GM12891 (cell line): ENCODE data around the gene PPP1R26.

Experiments
- DNase-seq: peaks from one replicate; pipeline ENCODE4 v3.0.0; 2011; ENCODE audit warnings: low spot score; ENCODE audit not compliant: insufficient read length
- FAIRE-seq: peaks from 2 replicates; lab custom pipeline; 2011; peaks lifted over from hg19 to GRCh38; lab: Jason Lieb, UNC
- PAX5 ChIP-seq: IDR thresholded peaks from 2 replicates; pipeline ENCODE4 v1.6.1; 2011; ENCODE audit warnings: low read length, moderate library complexity, mild to moderate bottlenecking; ENCODE audit not compliant: insufficient read depth, severe bottlenecking
- POLR2A ChIP-seq: IDR thresholded peaks from 2 replicates; pipeline ENCODE4 v1.6.1; 2011; ENCODE audit warnings: low read depth, low read length, control low read depth
- POLR2AphosphoS5 ChIP-seq: IDR thresholded peaks from 2 replicates; pipeline ENCODE4 v1.6.1; 2011; ENCODE audit warnings: low read depth, low read length, control low read depth
- POU2F2 ChIP-seq: IDR thresholded peaks from 2 replicates; pipeline ENCODE4 v1.6.1; 2011; ENCODE audit warnings: low read depth, mild to moderate bottlenecking, control low read depth, low read length, moderate library complexity
- SPI1 ChIP-seq: IDR thresholded peaks from 2 replicates; pipeline ENCODE4 v1.6.1; 2011; ENCODE audit warnings: low read depth, low read length, control low read depth
- TAF1 ChIP-seq: IDR thresholded peaks from 2 replicates; pipeline ENCODE4 v1.6.1; 2011; ENCODE audit warnings: low read depth, low read length, control low read depth

The PPP1R26 gene

DNA sequence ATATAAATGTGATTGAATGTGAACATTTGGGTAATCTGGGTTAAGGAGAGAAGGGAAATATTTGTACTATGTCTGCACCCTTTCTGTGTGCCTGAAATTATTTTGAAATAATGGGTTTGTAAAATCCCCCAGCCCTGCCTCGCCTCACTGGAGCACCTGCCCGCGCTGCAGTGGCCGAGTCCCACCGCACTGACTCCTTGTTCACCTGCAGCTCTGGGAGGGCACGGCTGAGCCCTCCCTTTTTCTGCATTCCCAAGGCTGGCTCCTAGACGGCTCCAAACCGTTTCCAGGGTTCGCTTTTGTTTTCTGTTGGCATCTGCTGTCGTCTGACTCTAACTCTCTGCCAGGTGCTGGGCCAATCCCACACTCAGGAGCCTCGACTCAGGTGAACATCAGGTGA is 17.6 kb upstream of the PPP1R26 start:
- DNase-seq (no peak), FAIRE-seq (no peak)
- no peak for TF ChIP-seq POLR2A
- no peak for TF ChIP-seq POLR2AphosphoS5
- TF ChIP-seq SPI1 = no peak
- no peak for TF ChIP-seq POU2F2
- TF ChIP-seq PAX5 = no peak

DNA sequence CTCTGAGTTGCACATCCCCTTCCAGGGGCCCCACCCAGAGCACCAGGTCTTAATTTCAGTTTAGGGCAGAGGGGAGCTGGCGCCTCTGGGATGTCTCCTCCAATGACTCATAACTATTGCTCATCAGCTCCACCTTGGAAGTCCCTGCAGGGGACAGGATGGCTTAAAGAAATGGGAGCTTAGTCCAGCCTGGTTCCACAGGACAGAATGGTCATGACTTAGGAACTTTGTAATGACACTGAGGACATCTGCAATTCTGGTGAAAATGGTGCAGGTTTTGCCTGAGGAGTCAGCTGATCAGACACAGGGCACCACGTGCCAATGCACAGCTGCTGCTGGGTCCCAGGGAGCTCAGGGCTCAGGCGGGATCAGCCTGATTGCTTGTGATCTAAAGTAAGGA is 16.4 kb upstream of the PPP1R26 start:
- TF ChIP-seq POLR2AphosphoS5 (no peak), TAF1 (no peak)
- FAIRE-seq = no peak
- DNase-seq = no peak

DNA sequence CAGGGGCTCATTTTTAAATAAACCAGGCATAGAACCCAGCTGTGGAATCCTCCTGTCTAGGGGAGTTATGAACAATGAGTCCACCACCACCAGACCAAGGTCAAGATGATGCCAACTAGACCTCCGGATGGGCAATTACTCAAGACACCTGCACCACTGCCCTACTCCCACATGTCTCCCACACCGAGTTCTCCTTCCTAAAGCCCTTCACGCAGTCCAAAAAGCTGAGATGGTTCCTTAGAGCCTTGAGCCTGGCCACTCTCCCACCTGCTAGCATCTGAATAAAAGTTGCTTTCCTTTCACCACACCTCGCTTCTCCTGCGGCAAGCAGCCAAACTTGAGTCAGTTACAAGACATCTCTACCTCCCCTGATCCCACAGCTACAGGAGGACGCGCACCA is 15.4 kb upstream of the PPP1R26 start:
- FAIRE-seq (no peak), DNase-seq (no peak)
- TF ChIP-seq PAX5 (no peak), POLR2A (no peak)

DNA sequence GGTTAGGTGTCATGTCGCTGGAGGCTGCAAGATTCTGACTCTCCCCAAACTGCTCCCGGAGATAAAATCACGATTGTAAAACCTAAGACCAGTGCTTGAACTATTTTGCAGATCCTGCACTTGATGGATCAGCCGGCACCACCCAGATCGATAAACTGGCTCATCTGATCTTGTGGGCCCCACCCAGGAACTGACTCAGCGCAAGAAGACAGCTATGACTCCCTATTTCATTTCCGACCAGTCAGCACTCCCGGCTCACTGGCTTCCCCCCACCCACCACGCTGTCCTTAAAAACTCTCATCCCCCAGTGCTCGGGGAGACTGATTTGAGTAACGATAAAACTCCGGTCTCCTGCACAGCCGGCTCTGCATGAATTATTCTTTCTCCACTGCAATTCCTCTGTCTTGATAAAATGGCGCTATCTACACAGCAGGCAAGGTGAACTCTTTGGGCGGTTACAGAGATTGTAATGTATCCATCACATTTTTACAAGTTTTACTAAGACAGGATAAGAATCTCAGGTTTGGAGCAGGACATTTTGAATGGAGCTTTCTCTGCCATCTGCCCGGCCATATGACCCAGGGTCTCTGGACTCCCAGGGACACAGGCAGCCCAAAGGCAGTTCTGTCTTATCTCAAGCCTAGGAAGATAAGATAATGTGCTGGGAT is 10.6 kb upstream of the PPP1R26 start:
- no peak for TF ChIP-seq POLR2AphosphoS5
- no peak for TF ChIP-seq POU2F2
- no peak for TF ChIP-seq POLR2A
- no peak for TF ChIP-seq SPI1
- no peak for TF ChIP-seq TAF1
- TF ChIP-seq PAX5 = no peak
- DNase-seq = no peak
- no peak for FAIRE-seq

DNA sequence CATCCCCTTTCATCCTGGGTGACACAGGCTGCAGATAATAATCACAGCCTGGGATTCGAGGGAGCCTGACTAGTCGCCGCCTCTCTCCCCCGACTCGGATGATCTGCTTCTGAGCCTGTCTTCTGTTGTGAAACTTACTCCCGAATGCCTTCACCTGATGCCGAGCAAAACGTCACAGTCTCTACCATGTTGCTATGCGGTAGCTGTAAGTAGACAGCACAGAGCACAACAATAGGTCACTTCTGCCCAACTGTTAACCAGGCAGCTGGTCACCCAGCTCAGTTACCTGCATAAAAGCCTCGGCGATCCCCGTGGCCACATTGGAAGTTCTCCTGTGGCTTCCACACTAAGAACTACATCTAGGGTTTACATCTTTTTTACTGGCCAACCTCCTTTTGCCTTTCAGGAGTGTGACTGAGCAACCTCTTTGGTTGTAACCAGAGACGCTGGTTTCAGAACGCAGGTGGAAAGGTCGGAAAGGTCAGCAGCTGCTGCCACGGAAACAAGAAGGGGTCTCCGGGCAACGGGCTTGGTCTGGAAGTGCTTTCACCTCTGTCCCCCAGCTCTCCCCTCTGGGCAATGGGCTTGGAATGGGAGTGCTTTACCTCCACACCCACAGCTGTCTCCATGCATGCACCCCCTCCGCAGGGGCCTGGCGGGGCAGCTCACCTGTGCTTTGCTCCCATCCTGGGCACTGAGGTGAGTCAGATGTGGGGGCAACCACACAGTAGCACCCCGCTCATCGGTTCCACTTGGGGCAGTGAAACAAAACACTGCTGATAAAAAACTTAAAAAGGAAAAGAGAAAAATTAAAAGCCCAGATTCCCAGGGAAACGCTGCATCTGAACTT is 7.6 kb upstream of the PPP1R26 start:
- DNase-seq = no peak
- no peak for FAIRE-seq
- TF ChIP-seq TAF1 = no peak
- TF ChIP-seq POLR2AphosphoS5 = no peak
- no peak for TF ChIP-seq POU2F2
- TF ChIP-seq PAX5 = no peak
- TF ChIP-seq SPI1 = no peak
- no peak for TF ChIP-seq POLR2A

DNA sequence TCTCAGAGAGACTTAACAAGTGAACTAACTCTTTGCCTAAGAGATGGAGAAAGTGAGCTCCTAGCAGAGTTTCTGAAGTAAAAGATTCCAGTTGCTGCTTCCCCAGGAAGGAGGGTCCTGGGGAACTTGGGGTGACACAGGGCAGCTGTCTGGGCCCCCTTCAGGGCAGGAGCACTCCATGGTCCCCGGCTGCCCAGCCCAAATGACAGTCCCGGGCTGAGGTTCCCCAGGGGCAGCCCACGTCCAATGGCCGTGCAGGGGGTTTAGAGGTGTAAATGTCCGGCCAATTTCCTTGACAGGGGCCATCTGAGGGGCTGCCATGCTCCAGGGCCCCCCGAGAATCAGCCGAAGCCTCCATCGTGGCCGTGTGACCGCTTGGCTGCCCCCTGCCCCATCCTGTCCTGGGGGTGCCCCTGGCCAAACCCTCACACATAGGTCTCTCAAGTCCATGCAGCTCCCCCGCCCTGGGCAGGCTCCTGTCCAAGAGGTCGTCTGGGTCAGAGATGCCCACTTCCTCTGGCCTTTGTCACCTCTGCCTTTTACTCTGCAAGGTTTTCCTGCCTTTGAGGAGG is 5.5 kb upstream of the PPP1R26 start:
- FAIRE-seq = no peak
- no peak for TF ChIP-seq POU2F2
- TF ChIP-seq TAF1 = no peak
- TF ChIP-seq SPI1 = no peak
- DNase-seq = no peak

DNA sequence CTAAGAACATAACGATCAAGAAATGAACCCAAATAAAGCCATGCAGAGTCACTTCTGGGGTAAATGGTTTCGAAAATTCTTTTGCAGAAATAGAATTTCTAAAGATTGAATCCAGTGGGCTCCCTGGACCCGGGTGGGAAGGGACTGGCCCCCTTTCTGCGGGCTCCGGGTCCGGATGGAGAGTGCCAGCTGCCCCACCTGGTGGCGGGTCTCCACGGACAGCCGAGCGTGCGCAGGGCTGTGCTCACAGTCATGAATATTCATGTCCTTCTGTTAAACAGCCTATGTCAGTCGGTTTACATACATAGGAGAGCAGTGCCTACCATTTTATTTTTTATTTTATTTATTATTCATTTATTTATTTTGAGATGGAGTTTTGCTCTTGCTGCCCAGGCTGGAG is 4.7 kb upstream of the PPP1R26 start:
- FAIRE-seq (no peak), DNase-seq (no peak)
- TF ChIP-seq POLR2A (no peak), POU2F2 (peak; percentile 97)

DNA sequence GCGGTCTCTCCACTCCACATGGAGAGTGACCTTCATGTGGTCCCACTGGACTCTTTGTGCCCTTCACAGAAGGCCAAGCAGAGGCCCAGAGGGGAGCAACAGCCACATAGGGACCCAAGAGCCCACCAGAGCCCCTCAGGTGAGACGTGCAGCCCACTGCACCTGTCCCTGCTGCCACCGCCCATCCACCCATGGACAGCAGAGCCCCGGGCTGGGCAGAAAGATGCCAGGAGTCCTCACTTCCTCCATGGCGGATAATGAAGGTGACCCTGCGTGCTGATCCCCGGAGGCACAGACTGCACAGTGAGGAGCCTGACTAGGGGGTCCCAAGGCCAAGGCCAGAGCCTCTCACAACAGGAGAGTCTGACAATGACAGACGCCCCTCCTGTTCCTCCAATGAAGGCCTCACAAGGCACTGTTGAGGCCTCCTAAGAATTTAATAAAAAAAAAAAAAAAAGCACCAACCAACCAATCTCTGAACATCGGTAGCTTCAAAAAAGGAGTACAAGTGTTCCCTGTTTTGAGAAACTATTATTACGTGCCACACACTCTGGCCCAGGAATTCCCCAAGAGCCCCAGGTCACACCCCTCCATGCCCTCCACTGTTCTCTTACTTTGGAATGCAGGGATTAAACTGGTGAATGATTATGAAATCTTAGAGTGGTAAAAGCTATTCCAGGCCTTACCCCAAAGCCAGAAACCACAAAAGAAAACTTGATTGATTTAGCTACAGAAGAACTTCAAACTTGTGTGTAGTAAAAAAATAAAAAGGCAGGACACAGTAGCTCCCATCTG is 2.8 kb upstream of the PPP1R26 start:
- no peak for TF ChIP-seq PAX5
- TF ChIP-seq POLR2A = no peak
- no peak for TF ChIP-seq POU2F2
- TF ChIP-seq TAF1 = no peak
- no peak for TF ChIP-seq POLR2AphosphoS5
- no peak for TF ChIP-seq SPI1

DNA sequence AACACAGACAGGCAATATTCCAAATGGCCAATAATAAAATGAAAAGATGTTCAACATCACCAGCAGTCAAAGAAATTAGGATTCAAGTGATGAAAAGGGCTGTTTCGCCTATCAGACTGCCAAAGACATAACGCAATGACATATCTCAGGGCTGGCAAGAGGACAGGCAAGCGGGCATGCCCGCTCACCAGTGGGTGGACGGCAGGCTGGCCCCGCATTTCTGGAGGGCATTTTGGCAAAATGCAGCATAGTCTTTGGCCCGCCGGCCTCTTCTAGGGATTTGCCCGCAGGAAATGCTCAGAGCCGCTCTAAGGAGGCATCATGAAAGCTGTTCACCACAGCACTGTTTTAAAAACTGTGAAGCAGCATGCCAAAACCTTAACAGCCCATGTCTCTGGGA is 1.4 kb upstream of the PPP1R26 start:
- FAIRE-seq (no peak), DNase-seq (no peak)
- TF ChIP-seq POLR2AphosphoS5 = no peak
- no peak for TF ChIP-seq POU2F2
- no peak for TF ChIP-seq PAX5
- no peak for TF ChIP-seq POLR2A
- no peak for TF ChIP-seq SPI1
- no peak for TF ChIP-seq TAF1

More for the DNA sequence above, 2.8 kb upstream of the PPP1R26 start:
- no peak for DNase-seq
- no peak for FAIRE-seq

DNA sequence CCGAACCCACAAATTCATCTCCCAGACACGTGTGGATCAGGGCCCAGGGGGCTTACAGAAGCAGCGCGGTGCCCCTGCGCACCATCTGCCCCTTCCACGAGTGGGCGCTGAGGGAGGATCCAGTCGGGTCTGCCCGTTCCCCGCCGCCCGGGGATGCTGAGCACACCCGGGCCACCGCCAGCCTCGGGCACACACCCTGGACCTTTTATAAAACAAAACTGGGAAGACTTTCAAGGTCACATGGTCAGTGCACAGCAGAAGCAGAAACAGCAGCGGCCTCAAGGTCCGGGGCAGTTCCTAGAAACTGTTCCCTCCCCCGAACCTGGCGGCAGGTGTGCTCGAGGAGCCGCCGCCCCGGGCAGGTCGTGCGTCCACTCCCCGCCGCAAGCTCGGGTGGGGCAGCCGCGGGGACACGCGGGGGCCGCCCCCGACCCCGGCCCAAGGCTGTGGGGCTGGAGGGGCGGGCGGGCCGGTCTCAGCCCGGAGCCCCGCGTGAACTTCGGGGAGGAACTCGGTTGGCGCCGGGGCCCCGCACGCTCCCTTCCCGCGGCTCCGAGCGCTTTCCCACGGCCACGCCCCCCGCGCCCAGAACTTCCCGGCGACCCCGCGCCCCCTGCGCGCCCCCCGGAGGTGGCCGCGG is 633 bp upstream of the PPP1R26 start:
- no peak for DNase-seq

More for the DNA sequence above, 633 bp upstream of the PPP1R26 start:
- no peak for TF ChIP-seq PAX5
- no peak for TF ChIP-seq POLR2A
- no peak for TF ChIP-seq TAF1
- no peak for TF ChIP-seq POU2F2
- TF ChIP-seq SPI1 = no peak
- no peak for TF ChIP-seq POLR2AphosphoS5
- FAIRE-seq = no peak
